ENCODE data around the gene H2BW2. TPM values are rescaled to one million over a fixed set of nuclear protein-coding genes. Genes with fewer than 3 reads are reported as not detected.
"Not testable (repeated sequence)": the region's sequence is repeated elsewhere in the genome, so short reads cannot be mapped to it uniquely, and the experiment has no call there.

H2BW2 gene
- under 1 TPM in 1 of 8 experiments, not detected in 7; 0.54 TPM for total RNA-seq

DNA sequence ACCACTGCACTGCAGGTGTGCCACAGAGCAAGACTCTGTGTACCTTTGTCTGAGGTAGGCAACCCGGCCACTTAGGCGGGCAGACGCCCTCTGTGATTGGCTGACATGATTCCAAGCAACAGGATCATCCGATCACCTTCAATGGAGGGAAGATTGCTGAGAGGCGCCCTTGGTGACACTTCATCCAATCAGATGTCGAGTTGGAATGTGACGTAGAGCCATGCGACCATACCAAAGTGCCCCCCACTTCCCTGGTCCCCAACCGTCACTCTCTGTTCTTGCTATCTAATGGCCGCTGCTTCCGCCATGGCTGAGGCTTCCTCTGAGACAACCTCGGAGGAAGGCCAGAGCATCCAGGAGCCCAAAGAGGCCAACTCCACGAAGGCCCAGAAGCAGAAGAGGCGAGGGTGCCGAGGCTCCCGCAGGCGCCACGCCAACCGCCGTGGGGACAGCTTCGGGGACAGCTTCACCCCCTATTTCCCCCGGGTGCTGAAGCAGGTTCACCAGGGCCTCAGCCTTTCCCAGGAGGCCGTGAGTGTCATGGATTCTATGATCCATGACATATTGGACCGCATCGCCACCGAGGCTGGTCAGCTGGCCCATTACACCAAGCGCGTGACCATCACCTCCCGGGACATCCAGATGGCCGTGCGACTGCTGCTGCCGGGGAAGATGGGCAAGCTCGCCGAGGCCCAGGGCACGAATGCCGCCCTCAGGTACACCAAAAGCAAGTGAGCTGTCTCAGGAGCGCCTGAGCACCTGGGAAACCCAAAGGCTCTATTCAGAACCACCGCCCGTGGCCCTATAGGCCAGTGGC lies at the start of gene H2BW2:
Gene H2BW2 (plus strand): TSS at position 268 of the 817 bp plus-strand sequence. CDS start 39 bp downstream, at position 307.
- Histone ChIP-seq H3K4me3 (no peak within 1 kb of the TSS), H3K4me1 (replicated peaks in 1 of 2) (no peaks in the 10 kb centered on the region), H3K27ac (no peak within 1 kb of the TSS)
- no peak for ATAC-seq (replicated peaks in 6 of 8)
- 0 to 100% (median 60%) methylated on average over 1 to 3 of the region's 39 CpGs; no CpG with 5 or more reads in 7 of the 10 experiments for WGBS, 10 experiments
- in situ Hi-C loops (cut with MboI; ENCODE audit: low pct_unique_long_range_greater_than_20kb in 2 of 9, low sequenced_read_pairs in 9 of 9, unreplicated experiment in 9 of 9), result loop anchor here in 1 of 9 experiments (25.0 kb wide), 1 partner anchor 103 kb away; no protein-coding TSS in a partner anchor

GRCh38 chrX:103999234-103999633 lies 40.5 kb upstream of the H2BW2 start:
- Histone ChIP-seq H3K4me1 (replicated peaks in 1 of 2) (no peaks in the 10 kb centered on the region), H3K4me3 (no peak overlapping the region), H3K27ac (no peak overlapping the region)
- 6 to 50% (median 34%) methylated on average over 2 to 5 of the region's 5 CpGs; no CpG with 5 or more reads in 4 of the 10 experiments for WGBS, 10 experiments
- ATAC-seq (replicated peaks in 6 of 8), result no peak
- in situ Hi-C loops (cut with MboI; ENCODE audit: low pct_unique_long_range_greater_than_20kb in 2 of 9, low sequenced_read_pairs in 9 of 9, unreplicated experiment in 9 of 9), result no loop called here

- in situ Hi-C loops (cut with MboI; ENCODE audit: low pct_unique_long_range_greater_than_20kb in 2 of 9, low sequenced_read_pairs in 9 of 9, unreplicated experiment in 9 of 9), result no loop called here
- Histone ChIP-seq H3K4me1 (replicated peaks in 1 of 2) (no peaks in the 10 kb centered on the region), H3K27ac (no peak overlapping the region), H3K4me3 (no peak overlapping the region)
- ATAC-seq (replicated peaks in 6 of 8), result no peak
- 30 to 60% (median 57%) methylated on average over 1 to 4 of the region's 5 CpGs; no CpG with 5 or more reads in 7 of the 10 experiments for WGBS, 10 experiments
Measured at GRCh38 chrX:104008831-104009230, 30.9 kb upstream of the H2BW2 start.

DNA sequence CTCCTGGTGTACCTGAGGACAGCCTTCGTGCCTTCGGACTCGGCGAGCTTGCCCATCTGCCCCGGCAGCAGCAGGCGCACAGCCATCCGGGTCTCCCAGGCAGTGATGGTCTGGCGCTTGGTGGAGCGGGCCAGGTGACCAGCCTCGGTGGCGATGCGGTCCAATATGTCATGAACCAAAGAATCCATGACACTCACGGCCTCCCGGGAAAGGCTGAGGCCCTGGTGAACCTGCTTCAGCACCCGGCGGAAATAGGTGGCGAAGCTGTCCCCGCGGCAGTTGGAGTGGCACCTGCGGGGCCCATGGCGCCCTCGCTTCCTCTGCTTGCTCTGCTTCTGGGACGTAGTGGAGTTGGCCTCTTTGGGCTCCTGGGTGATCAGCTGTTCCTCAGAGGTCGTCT lies 26.6 kb upstream of the H2BW2 start:
- no peak for ATAC-seq (replicated peaks in 6 of 8)
- 70 to 95% methylated on average over 2 to 4 of the region's 24 CpGs; no CpG with 5 or more reads in 8 of the 10 experiments for WGBS, 10 experiments
- in situ Hi-C loops (cut with MboI; ENCODE audit: low pct_unique_long_range_greater_than_20kb in 2 of 9, low sequenced_read_pairs in 9 of 9, unreplicated experiment in 9 of 9), result no loop called here
- H3K4me1 ChIP-seq (replicated peaks in 1 of 2), result no peaks in the 10 kb centered on the region
- no peak overlapping the region for H3K27ac ChIP-seq
- no peak overlapping the region for H3K4me3 ChIP-seq

DNA sequence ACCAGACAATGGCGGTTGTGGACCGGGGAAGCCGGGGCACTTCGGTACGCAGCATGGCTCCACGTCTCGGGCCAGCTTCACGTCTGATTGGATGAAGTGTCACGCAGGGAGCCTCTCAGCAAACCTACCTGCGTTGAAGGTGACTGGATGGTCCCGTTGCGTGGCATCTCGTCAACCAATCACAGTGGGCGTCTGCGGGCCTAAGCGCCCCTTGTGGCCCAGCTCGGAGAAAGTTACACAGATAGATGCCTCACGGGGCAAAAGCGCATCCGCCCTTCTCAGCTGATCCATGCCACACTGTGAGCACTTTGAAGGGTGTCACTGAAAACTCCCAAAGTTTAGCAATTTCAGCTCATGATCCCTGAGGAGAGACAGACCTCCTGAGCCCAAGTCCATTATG lies 26.1 kb upstream of the H2BW2 start, which contains the start of gene H2BW1:
Gene H2BW1 (minus strand): TSS at position 103 of the 400 bp plus-strand sequence. CDS start 132 bp downstream, outside the sequence.
- H3K4me3 ChIP-seq, result no peak within 1 kb of the TSS

GRCh38 chrX:104015576-104015975 lies 24.2 kb upstream of the H2BW2 start:
- 10 to 79% (median 36%) methylated on average over 3 to 7 of the region's 8 CpGs; no CpG with 5 or more reads in 7 of the 10 experiments for WGBS, 10 experiments
- H3K4me3 ChIP-seq; in situ Hi-C loops (cut with MboI; ENCODE audit: low pct_unique_long_range_greater_than_20kb in 2 of 9, low sequenced_read_pairs in 9 of 9, unreplicated experiment in 9 of 9); H3K4me1 ChIP-seq (replicated peaks in 1 of 2); ATAC-seq (replicated peaks in 6 of 8); H3K27ac ChIP-seq: not testable (repeated sequence)

More for the DNA sequence above, 26.1 kb upstream of the H2BW2 start, which contains the start of gene H2BW1:
- 67% methylated on average over 7 of the region's 20 CpGs; no CpG with 5 or more reads in 9 of the 10 experiments for WGBS, 10 experiments
- H3K27ac ChIP-seq, result no peak within 1 kb of the TSS
- H3K4me1 ChIP-seq (replicated peaks in 1 of 2), result no peaks in the 10 kb centered on the region
- ATAC-seq (replicated peaks in 6 of 8), result no peak
- in situ Hi-C loops (cut with MboI; ENCODE audit: low pct_unique_long_range_greater_than_20kb in 2 of 9, low sequenced_read_pairs in 9 of 9, unreplicated experiment in 9 of 9), result no loop called here

- no peak overlapping the region for H3K27ac ChIP-seq
- no peak overlapping the region for H3K4me3 ChIP-seq
- no peaks in the 10 kb centered on the region for H3K4me1 ChIP-seq (replicated peaks in 1 of 2)
- in situ Hi-C loops (cut with MboI; ENCODE audit: low pct_unique_long_range_greater_than_20kb in 2 of 9, low sequenced_read_pairs in 9 of 9, unreplicated experiment in 9 of 9), result no loop called here
- ATAC-seq (replicated peaks in 6 of 8), result no peak
- WGBS, 10 experiments, result 30 to 88% (median 73%) methylated on average over 1 to 11 of the region's 11 CpGs; no CpG with 5 or more reads in 4 of the 10 experiments
Measured at GRCh38 chrX:104018126-104018525, 21.6 kb upstream of the H2BW2 start.

DNA sequence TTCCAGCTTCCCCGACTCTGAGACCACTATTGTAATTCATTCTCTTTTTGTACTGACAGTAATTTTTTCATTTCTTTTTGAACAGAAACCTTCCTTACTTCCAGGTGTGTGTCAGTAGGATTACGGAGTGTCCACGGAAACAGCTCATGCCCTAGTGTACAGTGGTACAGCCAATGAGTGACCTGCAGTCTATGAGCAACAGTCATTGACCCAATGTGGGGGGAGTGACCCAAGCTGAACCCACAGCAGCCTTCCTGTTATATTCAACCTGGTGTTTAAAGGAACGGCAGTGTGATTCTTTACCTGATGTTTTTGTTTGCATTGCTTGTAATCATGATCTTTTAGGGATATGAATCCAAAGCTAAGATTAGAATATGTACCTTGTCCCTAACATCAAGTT lies 1.2 kb downstream of the H2BW2 start:
- H3K4me3 ChIP-seq, result no peak overlapping the region

DNA sequence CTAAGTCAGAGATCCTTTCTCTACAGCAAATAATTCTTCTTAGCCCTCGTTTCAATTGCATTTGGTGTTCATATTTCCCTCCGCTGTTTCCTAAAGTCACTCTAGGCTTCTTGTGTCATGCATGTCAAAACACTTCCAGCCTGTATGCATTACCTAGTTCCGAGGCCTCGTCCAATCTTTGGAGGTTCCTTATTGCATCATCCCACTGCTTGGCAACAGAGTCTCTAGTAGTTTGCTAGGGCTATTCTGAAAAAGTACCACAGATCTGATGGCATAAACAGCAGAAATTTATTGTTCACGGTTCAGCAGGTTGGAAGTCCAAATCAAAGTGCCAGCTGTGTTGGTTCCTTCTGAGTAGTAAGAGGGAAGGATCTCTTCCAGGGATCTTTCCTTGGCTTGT lies 5.9 kb downstream of the H2BW2 start:
- ATAC-seq (replicated peaks in 6 of 8), result peak in 1 of 8 experiments; percentile 22

More for the DNA sequence above, 1.2 kb downstream of the H2BW2 start:
- H3K4me1 ChIP-seq (replicated peaks in 1 of 2), result no peaks in the 10 kb centered on the region
- ATAC-seq (replicated peaks in 6 of 8), result no peak
- 17 to 100% (median 67%) methylated on average over 1 to 4 of the region's 4 CpGs; no CpG with 5 or more reads in 4 of the 10 experiments for WGBS, 10 experiments
- no peak overlapping the region for H3K27ac ChIP-seq
- in situ Hi-C loops (cut with MboI; ENCODE audit: low pct_unique_long_range_greater_than_20kb in 2 of 9, low sequenced_read_pairs in 9 of 9, unreplicated experiment in 9 of 9), result loop anchor here in 1 of 9 experiments (25.0 kb wide), 1 partner anchor 104 kb away; no protein-coding TSS in a partner anchor

GRCh38 chrX:104047171-104047570 lies 7.4 kb downstream of the H2BW2 start:
- Histone ChIP-seq H3K4me3 (no peak overlapping the region), H3K27ac (no peak overlapping the region), H3K4me1 (replicated peaks in 1 of 2) (no peaks in the 10 kb centered on the region)
- 0 to 80% (median 46%) methylated on average over 1 to 5 of the region's 13 CpGs; no CpG with 5 or more reads in 6 of the 10 experiments for WGBS, 10 experiments
- in situ Hi-C loops (cut with MboI; ENCODE audit: low pct_unique_long_range_greater_than_20kb in 2 of 9, low sequenced_read_pairs in 9 of 9, unreplicated experiment in 9 of 9), result loop anchor here in 1 of 9 experiments (25.0 kb wide), 1 partner anchor 110 kb away; no protein-coding TSS in a partner anchor
- ATAC-seq (replicated peaks in 6 of 8), result no peak

More for the DNA sequence above, 5.9 kb downstream of the H2BW2 start:
- in situ Hi-C loops (cut with MboI; ENCODE audit: low pct_unique_long_range_greater_than_20kb in 2 of 9, low sequenced_read_pairs in 9 of 9, unreplicated experiment in 9 of 9), result loop anchor here in 1 of 9 experiments (25.0 kb wide), 1 partner anchor 108 kb away; no protein-coding TSS in a partner anchor
- H3K27ac ChIP-seq, result no peak overlapping the region
- no peaks in the 10 kb centered on the region for H3K4me1 ChIP-seq (replicated peaks in 1 of 2)
- WGBS, 10 experiments, result 40 to 100% (median 58%) methylated on average over 1 to 5 of the region's 5 CpGs; no CpG with 5 or more reads in 5 of the 10 experiments
- H3K4me3 ChIP-seq, result no peak overlapping the region

DNA sequence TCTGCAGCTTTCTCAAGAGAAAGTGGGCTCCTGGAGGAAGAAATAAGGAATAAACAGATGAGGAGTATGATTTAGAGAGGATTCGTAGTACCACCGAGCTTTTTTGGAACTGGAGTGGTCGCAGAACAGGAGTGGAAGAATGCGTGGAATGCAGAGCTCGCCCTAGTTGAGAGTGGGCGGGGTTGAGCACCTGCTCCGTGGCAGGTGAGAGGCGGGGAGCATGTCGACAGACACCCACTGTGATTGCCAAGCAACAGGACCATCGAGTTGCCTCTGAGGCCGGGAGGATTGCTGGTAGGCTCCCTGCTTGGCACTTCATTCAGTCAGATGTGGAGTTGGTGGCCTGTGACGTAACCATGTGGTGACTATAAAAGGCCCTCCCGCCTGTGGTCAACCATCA lies 15.2 kb downstream of the H2BW2 start:
- no CpG with 5 or more reads among the region's 13 CpGs for WGBS, 10 experiments
- ATAC-seq (replicated peaks in 6 of 8); H3K27ac ChIP-seq; H3K4me1 ChIP-seq (replicated peaks in 1 of 2); in situ Hi-C loops (cut with MboI; ENCODE audit: low pct_unique_long_range_greater_than_20kb in 2 of 9, low sequenced_read_pairs in 9 of 9, unreplicated experiment in 9 of 9); H3K4me3 ChIP-seq: not testable (repeated sequence)

DNA sequence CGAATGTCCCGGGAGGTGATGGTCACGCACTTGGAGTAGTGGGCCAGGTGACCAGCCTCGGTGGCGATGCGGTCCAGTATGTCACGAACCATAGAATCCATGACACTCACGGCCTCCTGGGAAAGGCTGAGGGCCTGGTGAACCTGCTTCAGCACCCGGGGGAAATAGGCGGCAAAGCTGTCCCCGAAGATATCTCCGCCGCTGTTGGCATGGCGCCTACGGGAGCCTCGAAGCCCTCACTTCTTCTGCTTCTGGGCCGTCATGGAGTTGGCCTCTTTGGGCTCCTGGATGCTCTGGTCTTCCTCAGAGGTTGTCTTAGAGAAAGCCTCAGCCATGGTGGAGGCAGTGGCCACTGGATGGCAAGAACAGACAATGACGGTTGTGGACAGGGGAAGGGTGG lies 22.9 kb downstream of the H2BW2 start:
- H3K27ac ChIP-seq; H3K4me1 ChIP-seq (replicated peaks in 1 of 2); ATAC-seq (replicated peaks in 6 of 8); in situ Hi-C loops (cut with MboI; ENCODE audit: low pct_unique_long_range_greater_than_20kb in 2 of 9, low sequenced_read_pairs in 9 of 9, unreplicated experiment in 9 of 9); H3K4me3 ChIP-seq: not testable (repeated sequence)
- no CpG with 5 or more reads among the region's 18 CpGs for WGBS, 10 experiments

- in situ Hi-C loops (cut with MboI; ENCODE audit: low pct_unique_long_range_greater_than_20kb in 2 of 9, low sequenced_read_pairs in 9 of 9, unreplicated experiment in 9 of 9); H3K4me1 ChIP-seq (replicated peaks in 1 of 2); H3K27ac ChIP-seq; H3K4me3 ChIP-seq: not testable (repeated sequence)
- ATAC-seq (replicated peaks in 6 of 8), result peak; percentile 41 to 100 (median 99)
- no CpG with 5 or more reads among the region's 46 CpGs for WGBS, 10 experiments
Measured at GRCh38 chrX:104075778-104076445, 36.2 kb downstream of the H2BW2 start, which contains the start of gene TMSB15C. Gene TMSB15C, minus strand, starts transcription at chrX:104076236.

All from motor neuron (in vitro differentiated cells).